HL-60/S4 treated with retinoic acid at 250 ng/mL for 4 days and 3 days (cell line): Measurements from ENCODE around the gene SORBS1.
"Not testable (repeated sequence)": the region's sequence is repeated elsewhere in the genome, so short reads cannot be mapped to it uniquely, and the experiment has no call there.

Experiments
- in situ Hi-C: fragments of 300-500 bp; cut with MboI; formaldehyde crosslinking; loops from 2 replicates; pipeline ENCODE4 v1.7.0; 2022; ENCODE audit warnings: low sequenced_read_pairs

Gene SORBS1

DNA sequence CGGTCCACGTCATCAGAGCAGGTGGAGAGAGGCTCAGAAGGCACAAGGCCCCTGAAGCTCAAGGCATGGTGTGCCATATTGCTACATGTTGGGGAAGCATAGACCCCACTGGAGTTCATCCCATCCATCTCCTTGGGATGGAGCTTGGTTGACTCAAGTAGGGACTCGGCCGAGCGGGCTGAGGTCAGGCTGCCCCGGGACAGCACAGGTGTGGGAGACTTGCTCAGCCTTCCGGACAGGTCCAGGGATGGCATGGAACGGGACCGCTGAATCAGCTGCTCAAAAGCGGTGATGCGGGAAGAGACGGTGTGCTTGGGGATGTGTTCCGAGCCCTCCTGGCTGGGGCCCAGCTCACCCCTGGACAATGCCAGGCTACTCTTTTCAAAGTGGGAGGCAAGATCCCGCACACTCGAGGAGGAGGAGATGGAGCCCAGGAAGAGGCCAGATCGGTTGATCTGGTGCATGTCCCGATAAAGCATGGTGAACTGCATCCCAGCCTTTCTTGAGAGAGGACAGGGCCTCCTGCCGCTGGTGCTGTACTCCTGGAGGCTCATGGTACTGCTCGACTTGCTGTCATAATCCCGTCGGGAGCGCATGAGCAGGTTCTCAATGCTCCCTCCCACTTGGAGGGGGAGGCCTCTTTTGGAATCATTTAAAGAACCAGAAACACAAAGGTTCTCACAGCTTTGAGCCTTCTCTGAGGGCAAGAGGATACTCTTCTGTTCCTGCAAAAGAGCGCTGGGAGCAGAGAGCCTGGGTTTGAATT, 204.8 kb downstream of the SORBS1 start:
- in situ Hi-C loops: no loop called here

GRCh38 chr10:95355301-95355700, 205.9 kb downstream of the SORBS1 start:
- in situ Hi-C loops: no loop called here

- in situ Hi-C loops: no loop called here
These were observed 207.1 kb downstream of the SORBS1 start for GRCh38 chr10:95354110-95354509.

DNA sequence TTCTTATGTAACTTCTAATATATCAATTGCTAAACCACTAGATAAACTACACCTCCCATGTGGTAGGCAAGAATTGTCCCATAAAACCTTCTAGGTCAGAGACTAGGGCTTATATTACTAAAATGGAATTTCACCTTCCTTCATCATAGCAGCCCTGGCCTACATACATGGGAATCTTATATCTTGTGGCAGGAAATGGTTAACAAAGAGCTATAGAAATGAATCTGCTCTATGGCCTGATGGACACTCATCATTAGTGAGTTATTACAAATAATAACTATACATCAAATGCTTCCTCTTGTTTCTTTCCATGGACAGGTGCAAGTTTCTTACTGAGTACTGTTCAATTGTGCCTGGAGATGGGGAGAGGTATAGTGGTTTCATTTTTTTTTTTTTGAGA, 208.0 kb downstream of the SORBS1 start:
- in situ Hi-C loops: no loop called here

GRCh38 chr10:95352684-95353083, 208.5 kb downstream of the SORBS1 start:
- in situ Hi-C loops: no loop called here

DNA sequence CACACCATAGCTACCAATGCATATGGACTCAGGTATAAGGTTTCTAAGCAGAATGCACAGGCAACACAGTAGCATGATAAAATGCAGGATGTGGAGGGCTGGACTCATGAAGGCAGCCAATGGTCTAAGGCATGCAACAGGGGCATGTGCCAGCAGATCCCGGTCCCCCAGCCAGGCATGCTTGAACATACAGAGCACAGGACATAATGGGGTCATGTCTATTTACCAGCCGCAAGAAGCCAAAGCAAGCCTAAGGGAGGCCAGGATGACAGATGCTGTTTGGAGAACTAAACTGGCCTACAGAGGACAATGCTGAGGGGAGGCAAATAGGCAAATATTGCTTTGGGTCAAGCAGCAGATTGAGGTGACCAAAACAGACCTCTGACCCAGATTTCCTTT, 210.3 kb downstream of the SORBS1 start:
- in situ Hi-C loops: no loop called here

GRCh38 chr10:95350219-95350829, 210.8 kb downstream of the SORBS1 start:
- in situ Hi-C loops: no loop called here

DNA sequence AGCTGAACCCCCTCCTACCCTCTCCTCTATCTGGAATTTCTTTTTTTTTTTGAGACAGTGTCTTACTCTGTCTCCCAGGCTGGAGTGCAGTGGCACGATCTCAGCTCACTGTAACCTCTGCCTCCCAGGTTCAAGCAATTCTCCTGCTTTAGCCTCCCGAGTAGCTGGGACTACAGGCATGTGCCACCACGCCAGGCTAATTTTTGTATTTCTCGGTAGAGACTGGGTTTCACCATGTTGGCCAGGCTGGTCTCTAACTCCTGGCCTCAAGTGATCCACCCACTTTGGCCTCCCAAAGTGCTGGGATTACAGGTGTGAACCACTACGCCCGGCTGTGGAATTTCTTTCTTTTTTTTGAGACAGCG, 213.8 kb downstream of the SORBS1 start:
- in situ Hi-C loops: not testable (repeated sequence)

- in situ Hi-C loops: no loop called here
These were observed 214.3 kb downstream of the SORBS1 start for GRCh38 chr10:95346715-95347401.

DNA sequence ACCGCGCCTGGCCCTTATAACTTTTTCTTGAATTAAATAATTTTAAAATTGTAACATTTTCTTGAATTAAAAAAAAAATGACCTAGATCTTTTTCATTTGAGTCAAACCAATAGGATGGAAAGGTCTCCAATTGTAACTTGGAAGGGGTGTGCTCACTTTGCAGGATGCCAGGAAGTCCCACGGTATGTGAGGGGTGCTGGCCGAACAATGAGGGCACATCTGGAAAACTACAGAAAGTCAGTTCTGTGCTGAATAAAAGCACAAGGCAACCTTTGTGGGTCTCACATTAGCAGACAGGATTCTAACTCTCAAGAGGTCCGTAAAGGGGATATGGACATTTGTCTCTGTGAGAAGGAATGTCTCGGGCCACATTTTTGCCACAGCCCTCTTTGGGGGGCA, 217.6 kb downstream of the SORBS1 start:
- in situ Hi-C loops: no loop called here

DNA sequence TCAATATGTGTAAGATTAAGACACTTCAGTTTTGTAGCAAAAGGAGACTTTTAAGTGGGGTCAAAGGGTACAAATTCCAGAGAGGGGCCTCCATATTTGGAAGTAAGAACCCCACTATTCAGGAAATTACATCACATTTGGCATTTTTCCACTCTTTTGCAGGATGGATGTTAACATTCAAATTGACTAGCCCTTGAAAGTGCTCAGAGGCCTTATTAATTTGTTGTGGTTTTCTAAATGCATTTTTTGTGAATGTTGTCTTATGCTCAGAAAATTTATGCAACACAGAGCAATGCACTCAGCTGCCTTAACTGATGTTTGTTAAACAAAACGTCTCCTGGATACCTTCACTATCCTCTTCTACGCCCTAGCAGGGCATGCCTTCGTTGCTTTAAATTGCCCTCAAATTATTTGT, 219.4 kb downstream of the SORBS1 start:
- in situ Hi-C loops: no loop called here

DNA sequence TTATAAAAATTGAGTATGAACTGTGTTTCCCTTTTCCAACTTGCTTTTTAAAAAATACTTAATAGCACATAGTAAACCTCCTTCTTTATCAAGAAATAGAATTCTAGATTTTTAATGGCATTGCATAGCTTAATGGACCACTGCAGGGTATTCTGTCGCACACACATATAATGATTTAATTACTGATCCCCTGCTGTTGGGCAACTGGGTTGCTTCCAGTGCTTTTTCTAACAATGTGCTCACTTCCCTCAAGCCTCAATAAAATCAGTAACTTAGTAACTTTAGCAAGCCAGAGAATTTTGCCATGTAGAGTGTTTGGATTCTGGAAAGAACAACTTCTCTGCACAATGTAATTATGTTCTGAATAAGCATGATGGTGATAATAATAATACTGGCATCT, 221.3 kb downstream of the SORBS1 start:
- in situ Hi-C loops: no loop called here

- in situ Hi-C loops: no loop called here
These were observed 223.6 kb downstream of the SORBS1 start for GRCh38 chr10:95337423-95338160.

- in situ Hi-C loops: no loop called here
These were observed 224.5 kb downstream of the SORBS1 start for GRCh38 chr10:95336702-95337101.

GRCh38 chr10:95335933-95336699, 225.1 kb downstream of the SORBS1 start:
- in situ Hi-C loops: no loop called here

DNA sequence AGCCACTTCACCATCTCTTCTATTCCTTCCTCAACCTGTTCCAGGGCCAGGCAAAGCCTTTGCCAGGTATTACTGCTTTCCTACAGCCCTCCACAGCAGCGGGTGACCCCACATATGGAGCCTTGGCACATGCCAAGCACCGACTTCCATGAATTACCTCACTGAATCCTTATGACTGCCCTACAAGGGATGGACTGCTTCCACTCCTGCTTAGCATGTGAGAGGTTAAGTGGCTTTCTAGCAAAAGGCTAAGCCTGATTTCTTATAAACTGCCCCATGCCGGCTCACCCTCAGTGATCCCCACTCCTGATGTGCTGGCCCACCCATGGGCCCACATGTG, 226.4 kb downstream of the SORBS1 start:
- in situ Hi-C loops: no loop called here

GRCh38 chr10:95333997-95334804, 227.0 kb downstream of the SORBS1 start:
- in situ Hi-C loops: no loop called here

DNA sequence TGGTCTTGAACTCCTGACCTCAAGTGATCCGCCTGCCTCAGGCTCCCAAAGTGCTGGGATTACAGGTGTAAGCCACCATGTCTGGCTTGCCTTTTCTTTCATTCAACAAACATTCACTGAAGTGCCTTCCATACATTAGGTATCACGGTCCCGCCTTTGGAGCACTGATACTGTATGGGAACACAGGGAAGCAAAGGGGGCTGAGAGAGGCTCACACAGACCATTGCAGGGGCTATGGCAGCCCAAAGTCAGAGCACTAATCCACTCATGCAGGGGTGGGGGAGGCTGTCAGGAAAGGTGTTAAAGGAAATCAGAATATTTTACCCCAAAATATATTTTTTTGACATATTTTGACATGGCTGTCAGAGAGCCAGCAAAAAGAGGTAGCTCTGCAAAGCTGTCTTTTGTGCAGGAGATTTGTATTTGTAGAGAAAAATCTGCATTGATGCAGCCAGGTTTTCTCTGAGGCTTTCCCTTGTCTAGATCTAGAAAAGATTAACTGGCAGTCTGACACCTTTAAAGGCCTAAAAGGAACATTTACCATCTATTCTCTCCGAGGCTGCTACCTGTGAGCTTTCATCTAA, 228.4 kb downstream of the SORBS1 start:
- in situ Hi-C loops: no loop called here

DNA sequence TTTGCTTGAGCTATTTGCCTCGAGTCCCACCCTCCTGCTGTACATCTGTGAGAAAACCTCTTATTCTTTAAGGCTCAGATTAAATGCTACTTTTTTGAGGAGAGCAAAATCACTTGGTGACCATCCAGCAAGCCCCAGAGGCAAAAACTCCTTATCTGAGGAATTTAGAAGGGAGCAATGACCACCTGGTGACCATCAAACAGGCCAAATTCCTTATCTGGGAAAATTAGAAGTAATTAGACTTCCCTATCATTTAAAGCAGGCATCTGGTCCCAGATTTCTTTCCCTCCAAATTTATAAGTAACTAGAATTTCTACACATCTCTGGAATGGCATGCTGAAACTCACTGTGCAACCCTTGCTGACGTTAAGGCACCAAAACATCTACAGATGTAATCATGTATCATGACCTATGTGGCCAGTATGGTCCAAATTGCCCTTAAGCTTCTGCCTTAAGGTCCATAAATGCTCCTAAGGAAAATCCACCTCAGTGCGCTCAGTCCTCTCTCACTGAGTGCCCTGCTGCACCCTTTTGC, 229.5 kb downstream of the SORBS1 start:
- in situ Hi-C loops: no loop called here
